GM21423 (cell line): ENCODE data around the gene PGS1.

Experiments
- ATAC-seq: cut with Tn5 transposase; IDR thresholded peaks from one replicate; pipeline ENCODE4 v1.9.1; 2021; ENCODE audit warnings: mild to moderate bottlenecking, moderate library complexity; ENCODE audit not compliant: unreplicated experiment

The PGS1 gene

DNA sequence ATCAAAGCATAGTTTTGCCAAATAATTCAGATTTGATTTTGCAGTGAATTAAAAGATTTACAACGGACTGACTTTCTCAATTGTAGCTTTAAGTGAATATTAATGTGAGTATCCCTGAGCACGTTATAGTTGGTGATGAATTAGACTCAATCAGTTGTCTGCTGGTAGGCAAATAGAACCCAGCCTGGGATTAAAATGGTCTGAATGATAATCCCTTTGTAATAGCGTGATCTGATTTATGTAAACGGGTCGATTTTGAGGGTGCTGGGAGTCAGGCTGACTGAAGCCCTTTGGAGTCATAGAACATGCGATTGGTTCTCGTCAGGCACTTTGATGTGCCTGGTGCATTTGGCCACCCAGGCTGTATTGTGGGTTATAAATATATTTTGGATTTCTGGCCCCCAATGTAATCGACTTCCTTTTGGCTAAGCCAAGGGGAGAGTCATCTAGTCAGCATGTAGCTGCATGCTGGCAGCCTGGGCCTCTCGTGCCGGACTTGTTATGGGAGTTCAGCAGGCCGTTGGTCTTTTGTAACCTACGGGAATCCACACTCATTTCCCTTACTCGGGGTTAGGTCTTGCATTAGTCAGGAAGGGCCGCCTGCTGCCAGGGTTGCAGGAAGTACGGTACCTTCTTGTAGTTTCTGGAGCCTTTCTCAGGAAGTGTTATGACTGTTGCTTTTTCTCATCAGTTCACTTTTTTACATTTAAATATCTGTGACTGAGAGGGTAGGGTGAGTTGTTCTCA, 5.4 kb downstream of the PGS1 start:
- ATAC-seq = peak; percentile 25

GRCh38 chr17:78384479-78385175, 6.2 kb downstream of the PGS1 start:
- peak; percentile 8 for ATAC-seq

DNA sequence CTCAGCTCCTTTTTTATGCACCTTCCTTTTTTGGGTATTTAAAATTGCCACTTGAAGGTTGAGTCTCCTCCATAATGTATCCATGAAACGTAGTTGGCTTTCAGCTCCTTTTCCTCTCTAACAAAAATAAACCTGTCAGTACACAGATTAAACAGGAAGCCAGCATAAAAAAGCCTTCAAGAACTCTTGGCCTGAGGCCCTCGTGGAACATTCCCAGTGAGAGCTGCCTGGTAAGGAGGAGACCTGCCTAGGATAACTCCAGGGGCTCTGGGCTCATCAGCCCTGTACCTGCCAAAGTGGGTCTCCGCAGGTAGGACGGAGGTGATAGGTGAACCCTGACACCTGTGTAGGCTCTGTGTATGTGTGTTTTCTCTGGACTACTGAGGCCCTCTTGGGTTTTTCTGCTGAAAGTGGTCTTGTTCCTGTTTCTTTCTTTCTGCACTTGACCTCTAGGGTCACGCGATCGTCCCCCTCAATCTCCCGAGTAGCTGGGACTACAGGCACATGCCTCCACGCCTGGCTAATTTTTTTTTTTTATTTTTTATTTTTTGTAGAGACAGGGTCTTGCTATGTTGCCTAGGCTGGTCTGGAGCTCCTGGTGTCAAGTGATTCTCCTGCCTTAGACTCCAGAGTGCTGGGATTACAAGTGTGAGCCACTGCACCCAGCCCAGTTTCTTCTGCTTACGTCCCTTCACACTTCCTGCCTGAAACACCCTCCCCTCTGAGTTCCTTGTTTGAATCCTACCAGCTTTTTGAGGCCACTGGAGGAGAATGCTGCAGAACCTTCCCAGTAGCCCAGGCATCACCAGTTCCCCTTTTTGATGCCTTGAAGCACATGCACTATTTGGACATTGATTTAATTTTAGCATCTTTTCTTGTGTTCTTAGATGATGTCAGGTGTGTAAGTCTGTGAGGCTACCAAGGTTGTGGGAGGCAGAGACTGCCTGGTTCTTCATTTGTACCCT, 9.8 kb downstream of the PGS1 start:
- ATAC-seq = no peak

DNA sequence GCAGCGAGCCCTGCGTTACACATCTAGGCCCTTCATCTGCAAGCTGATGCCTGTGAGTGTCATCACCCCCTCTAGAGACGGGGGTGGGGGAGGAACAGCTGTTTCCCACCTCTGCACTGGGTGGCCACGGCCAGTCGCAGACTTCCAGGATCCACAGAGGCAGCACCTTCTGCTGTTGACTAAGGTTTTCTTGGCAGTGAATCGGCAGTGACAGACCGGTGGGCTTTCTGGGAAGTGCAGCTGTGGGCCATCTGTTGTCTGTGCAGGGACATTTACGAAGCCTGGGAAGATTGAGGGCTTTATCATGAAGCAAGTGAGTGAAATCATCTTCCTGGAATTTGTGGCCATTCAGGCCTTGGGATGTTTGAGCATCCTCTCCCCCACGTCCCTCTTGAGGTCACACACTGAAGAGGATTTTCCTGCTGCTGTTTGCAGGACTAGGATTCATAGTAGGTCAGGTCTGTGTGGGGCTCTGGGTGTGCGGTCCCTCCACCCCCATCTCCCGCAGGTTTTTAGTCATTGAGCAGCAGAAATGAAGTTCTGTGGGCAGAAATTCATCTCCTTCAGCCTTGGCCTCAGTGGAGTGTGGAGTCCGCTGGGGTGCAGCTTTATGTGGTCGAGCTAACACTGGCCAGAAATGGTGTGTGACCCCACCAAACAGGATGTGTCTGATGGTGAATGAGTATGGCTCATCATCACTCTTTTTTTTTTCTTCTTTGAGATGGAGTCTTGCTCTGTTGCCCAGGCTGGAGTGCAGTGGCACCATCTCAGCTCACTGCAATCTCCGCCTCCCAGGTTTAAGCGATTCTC, 12.0 kb downstream of the PGS1 start:
- no peak for ATAC-seq

- ATAC-seq = no peak
Measured at GRCh38 chr17:78391051-78391431, 12.6 kb downstream of the PGS1 start.

DNA sequence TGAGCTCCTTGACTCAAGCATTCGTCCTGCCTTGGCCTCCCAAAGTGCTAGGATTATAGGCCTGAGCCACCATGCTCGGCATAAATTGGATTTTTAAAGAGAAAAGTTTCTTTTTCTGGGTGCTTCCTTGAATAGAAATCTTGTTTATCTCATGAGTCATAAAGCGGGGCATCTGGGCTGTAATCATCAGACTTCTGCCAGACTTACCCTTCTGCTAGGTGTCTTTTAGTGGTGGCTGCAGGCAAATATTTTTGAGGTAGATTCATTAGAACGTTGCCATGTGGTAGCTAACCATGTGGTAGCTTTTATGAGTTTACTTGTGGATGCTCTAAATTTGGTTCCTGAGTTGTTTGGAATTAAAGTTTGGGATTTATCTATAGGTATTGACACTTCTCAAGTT, 13.4 kb downstream of the PGS1 start:
- no peak for ATAC-seq

GRCh38 chr17:78392295-78392694, 13.8 kb downstream of the PGS1 start:
- ATAC-seq = no peak

DNA sequence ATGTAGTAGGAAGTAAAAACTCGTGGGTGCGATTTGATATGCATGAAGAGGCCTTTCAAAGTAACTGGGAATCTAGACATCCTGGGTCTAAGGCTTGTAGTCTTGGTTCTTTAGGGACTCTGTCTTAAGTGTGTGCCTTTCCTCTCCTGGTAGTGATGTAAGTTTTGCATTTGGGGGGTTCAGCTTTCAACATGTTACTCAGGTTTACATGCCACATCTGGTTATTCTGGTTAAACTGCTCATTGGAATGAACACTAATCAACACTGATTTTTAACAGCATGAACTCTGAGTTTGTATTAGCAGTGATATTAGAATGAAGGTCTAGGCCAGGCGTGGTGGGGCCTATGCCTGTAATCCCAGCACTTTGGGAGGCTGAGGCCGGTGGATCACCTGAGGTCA, 15.1 kb downstream of the PGS1 start:
- no peak for ATAC-seq

GRCh38 chr17:78394209-78394608, 15.8 kb downstream of the PGS1 start:
- no peak for ATAC-seq

GRCh38 chr17:78395155-78395554, 16.7 kb downstream of the PGS1 start:
- ATAC-seq = no peak

DNA sequence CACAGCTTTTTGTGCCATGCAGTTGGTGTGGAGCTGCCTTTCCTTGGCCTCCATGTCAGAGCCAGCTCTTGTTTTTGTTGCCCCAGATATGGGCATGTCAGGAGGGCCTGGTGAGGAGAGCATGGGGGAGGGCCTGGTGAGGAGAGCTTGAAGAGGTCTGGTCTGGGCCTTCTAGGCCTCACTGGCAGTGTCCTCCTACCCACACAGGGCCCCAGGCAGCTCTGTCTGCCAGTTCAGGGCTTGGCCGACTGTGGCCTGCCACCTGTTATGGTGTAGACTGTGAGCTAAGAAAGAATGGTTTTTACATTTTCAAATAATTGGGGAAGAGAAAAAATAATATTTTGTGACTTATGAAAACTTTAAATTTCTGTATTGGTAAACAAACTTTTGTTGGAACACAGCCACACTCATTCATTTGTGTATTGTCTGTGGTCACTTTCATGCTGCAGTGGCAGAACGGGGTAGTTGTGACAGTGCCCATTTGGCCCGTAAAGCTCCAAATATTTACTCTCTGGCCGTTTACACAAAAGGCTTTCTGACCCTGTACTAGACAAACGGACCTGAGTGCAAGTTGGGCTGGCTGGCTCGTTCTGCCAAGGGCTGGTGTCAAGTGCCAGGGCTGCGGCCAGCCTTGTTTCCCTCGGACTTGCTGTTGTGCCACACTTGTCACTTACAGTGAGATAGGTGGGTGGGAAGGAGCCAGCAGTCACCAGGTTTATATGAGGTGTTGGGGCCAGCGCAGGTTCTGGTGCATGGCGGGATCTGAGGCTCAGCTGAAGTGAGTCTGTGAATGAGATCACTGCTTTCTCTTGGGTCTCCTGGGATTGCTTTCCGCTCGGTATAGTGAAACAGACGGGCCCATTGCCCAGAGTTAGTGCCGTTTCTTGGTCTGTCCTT, 18.2 kb downstream of the PGS1 start:
- ATAC-seq = no peak

DNA sequence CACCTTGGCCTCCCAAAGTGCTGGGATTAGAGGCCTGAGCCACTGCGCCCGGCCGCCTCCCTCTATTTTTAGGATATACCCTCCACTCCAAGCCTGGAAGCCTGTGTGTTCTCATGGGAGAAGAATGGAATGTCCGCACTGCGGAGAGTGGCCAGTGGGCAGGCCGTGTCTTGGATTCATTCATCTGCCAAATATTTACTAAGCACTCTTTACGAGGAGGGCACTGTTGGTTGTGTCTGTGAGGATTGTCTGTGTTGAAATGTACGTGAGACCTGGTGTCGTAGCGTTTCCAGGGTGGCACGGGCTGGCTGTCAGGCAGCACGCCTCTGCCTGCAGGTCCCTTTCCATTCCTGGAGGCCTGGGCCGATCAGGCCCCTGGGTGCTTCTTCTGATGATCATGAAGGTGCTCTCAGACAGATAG, 19.2 kb downstream of the PGS1 start:
- ATAC-seq = no peak

DNA sequence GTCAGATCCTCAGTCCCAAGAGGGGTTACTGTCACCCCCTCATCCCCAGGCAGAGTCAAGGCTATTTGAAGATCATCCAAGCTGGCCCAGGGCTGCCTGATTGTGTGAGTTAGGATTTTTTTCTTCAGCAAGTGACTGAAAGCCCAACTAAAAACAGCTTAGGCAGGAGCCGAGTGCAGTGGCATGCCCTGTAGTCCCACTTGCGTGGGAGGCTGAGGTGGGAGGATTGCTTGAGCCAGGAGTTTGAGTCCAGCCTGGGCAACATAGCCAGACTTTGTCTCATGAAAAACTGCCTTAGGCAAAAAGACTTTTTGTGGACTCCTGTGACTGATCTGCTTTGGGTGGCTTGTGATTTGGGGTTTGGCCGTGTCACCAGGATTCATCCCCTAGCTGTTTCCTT, 19.9 kb downstream of the PGS1 start:
- no peak for ATAC-seq

- ATAC-seq = no peak
Measured at GRCh38 chr17:78399028-78399692, 20.7 kb downstream of the PGS1 start.

GRCh38 chr17:78399693-78400144, 21.3 kb downstream of the PGS1 start:
- ATAC-seq = no peak

DNA sequence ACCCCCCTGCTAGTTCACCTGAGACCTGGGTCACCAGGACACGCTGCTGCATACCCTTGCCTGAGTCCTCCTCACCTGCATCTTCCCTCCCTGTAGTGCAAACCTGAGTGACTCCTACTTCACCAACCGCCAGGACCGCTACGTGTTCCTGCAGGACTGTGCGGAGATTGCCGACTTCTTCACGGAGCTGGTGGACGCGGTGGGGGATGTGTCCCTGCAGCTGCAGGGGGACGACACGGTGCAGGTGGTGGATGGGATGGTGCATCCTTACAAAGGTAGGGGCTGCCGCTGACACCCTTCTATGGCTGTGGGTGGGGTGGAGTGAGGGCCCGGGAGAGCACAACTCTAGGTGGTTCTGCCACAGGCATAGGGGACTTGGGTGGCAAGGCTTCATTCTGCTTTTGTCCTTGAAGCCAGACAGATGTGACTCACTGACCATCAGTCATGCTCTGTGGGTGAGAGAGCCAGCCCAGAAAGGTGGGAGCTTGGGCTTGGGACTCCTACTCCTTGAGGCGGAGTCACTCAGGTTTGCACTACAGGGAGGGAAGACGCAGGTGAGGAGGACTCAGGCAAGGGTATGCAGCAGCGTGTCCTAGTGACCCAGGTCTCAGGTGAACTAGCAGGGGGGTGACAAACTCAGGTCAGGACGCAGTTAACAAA, 22.3 kb downstream of the PGS1 start:
- no peak for ATAC-seq

- ATAC-seq = no peak
Measured at GRCh38 chr17:78401246-78401645, 22.8 kb downstream of the PGS1 start.

DNA sequence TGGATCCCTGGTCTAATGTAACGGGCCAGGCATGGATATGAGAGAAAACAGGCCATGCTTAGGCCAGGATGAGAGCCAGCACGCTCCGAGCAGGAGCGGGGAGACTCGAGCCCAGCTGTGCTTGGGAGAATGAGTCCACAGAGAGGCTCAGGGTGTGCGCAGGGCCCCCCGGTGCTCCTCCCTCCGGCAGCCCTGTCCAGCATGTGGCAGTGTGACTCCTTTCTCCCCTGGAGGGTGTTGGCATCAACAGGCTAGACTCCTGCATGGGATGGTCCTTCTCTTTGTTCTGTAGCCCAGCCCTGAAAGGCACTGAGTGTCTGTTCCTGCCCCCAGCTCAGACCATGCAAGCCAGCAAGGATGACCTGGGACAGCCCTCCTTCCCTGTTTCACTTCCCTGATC, 23.4 kb downstream of the PGS1 start:
- no peak for ATAC-seq
